ENCODE measurements around the gene PCDHA7. TPM values are rescaled to one million over a fixed set of nuclear protein-coding genes. Genes with fewer than 3 reads are reported as not detected.
A peak's percentile ranks its signal among the peaks of the same experiment; 100 is the strongest.
"Not testable (repeated sequence)": the region's sequence is repeated elsewhere in the genome, so short reads cannot be mapped to it uniquely, and the experiment has no call there.

The PCDHA7 gene
- total RNA-seq, 4 donors from 2014 or later = 1.2 to 2.9 (median 1.7) TPM

DNA sequence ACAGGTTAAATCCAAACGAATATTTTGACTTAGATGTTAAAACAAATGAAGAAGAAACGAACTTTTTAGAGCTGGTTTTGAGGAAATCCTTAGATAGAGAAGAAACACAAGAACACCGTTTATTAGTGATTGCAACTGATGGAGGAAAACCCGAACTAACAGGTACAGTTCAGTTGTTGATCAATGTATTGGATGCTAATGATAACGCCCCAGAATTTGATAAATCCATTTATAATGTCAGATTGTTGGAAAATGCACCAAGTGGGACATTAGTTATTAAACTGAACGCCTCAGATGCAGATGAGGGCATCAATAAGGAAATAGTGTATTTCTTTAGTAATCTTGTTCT lies 11.8 kb upstream of the PCDHA7 start:
- H3K4me1 ChIP-seq = no peaks in the 10 kb centered on the region
- no peak overlapping the region for H3K4me3 ChIP-seq
- TF ChIP-seq EP300 (IDR thresholded peaks at IDR 0.05) = no peak
- TF ChIP-seq POLR2A (IDR thresholded peaks at IDR 0.05) = no peak
- TF ChIP-seq, protein P1, sequence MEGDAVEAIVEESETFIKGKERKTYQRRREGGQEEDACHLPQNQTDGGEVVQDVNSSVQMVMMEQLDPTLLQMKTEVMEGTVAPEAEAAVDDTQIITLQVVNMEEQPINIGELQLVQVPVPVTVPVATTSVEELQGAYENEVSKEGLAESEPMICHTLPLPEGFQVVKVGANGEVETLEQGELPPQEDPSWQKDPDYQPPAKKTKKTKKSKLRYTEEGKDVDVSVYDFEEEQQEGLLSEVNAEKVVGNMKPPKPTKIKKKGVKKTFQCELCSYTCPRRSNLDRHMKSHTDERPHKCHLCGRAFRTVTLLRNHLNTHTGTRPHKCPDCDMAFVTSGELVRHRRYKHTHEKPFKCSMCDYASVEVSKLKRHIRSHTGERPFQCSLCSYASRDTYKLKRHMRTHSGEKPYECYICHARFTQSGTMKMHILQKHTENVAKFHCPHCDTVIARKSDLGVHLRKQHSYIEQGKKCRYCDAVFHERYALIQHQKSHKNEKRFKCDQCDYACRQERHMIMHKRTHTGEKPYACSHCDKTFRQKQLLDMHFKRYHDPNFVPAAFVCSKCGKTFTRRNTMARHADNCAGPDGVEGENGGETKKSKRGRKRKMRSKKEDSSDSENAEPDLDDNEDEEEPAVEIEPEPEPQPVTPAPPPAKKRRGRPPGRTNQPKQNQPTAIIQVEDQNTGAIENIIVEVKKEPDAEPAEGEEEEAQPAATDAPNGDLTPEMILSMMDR (IDR thresholded peaks at IDR 0.05) = no peak
- WGBS, 2 donors = 26 to 28% methylated on average over 6 of the region's 6 CpGs
- peaks cover 0 to 42% (median 4%) of the 10 kb centered on the region in 4 donors for H3K9me3 ChIP-seq
- H3K36me3 ChIP-seq = no peaks in the 10 kb centered on the region
- no peaks in the 10 kb centered on the region for H3K27me3 ChIP-seq
- no peak for DNase-seq (ENCODE audit: low spot score in 2 of 2)
- no peak overlapping the region for H3K27ac ChIP-seq

DNA sequence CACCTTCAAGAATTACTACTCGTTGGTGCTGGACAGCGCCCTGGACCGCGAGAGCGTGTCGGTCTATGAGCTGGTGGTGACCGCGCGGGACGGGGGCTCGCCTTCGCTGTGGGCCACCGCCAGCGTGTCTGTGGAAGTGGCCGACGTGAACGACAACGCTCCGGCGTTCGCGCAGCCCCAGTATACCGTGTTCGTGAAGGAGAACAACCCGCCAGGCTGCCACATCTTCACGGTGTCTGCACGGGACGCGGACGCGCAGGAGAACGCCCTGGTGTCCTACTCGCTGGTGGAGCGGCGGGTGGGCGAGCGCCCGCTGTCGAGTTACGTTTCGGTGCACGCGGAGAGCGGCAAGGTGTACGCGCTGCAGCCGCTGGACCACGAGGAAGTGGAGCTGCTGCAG lies 11.1 kb upstream of the PCDHA7 start:
- H3K27me3 ChIP-seq; H3K4me1 ChIP-seq; DNase-seq (ENCODE audit: low spot score in 2 of 2); H3K4me3 ChIP-seq; H3K36me3 ChIP-seq; H3K27ac ChIP-seq: not testable (repeated sequence)
- peaks cover 0 to 47% (median 5%) of the 10 kb centered on the region in 4 donors for H3K9me3 ChIP-seq
- WGBS, 2 donors = 58 to 70% methylated on average over 22 to 43 of the region's 48 CpGs

DNA sequence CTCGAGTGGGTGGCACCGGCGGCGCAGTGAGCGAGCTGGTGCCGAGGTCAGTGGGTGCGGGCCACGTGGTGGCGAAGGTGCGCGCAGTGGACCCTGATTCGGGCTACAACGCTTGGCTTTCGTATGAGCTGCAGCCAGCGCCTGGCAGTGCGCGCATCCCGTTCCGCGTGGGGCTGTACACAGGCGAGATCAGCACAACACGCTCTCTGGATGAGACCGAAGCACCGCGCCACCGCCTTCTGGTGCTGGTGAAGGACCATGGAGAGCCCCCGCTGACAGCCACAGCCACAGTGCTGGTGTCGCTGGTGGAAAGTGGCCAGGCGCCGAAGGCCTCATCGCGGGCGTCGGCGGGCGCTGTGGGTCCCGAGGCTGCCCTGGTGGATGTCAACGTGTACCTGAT lies 10.6 kb upstream of the PCDHA7 start:
- Histone ChIP-seq H3K27ac (no peak overlapping the region), H3K27me3 (no peaks in the 10 kb centered on the region), H3K4me3 (no peak overlapping the region), H3K4me1 (no peaks in the 10 kb centered on the region), H3K9me3 (peaks cover 0 to 52% (median 6%) of the 10 kb centered on the region in 4 donors), H3K36me3 (no peaks in the 10 kb centered on the region)
- TF ChIP-seq EP300 (IDR thresholded peaks at IDR 0.05) = no peak
- TF ChIP-seq, protein P1 (IDR thresholded peaks at IDR 0.05) = no peak
- no peak for TF ChIP-seq POLR2A (IDR thresholded peaks at IDR 0.05)
- DNase-seq (ENCODE audit: low spot score in 2 of 2) = no peak
- WGBS, 2 donors = 61 to 64% methylated on average over 12 to 33 of the region's 38 CpGs

DNA sequence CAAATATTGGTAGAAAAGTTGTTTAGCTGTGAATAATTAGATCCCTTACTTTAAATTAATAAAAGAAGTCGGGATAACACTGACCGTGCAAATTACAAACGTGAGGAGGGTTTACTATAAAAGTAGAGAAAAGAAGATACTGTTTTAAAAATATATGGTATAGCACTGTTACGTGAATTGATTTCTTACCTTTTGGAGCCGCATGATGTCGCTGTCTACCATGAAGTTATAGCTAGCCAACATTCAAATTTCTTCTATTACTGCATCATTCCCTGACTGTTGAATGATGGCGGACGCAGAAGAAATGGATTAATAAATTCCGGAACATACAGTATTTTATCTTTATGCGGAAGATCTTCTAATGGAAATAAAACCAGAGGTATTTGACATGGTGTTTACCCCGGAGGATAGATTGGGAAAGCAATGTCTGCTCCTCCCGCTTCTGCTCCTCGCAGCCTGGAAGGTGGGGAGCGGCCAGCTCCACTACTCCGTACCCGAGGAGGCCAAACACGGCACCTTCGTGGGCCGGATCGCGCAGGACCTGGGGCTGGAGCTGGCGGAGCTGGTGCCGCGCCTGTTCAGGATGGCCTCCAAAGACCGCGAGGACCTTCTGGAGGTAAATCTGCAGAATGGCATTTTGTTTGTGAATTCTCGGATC lies 6.2 kb upstream of the PCDHA7 start, which contains the start of gene PCDHA6:
PCDHA6 (plus strand) TSS at position 257 of the 658 bp plus-strand sequence; CDS start at position 389, 132 bp downstream.
- H3K27ac ChIP-seq = no peak within 1 kb of the TSS
- no peaks in the 10 kb centered on the region for H3K27me3 ChIP-seq
- no peak for TF ChIP-seq POLR2A (IDR thresholded peaks at IDR 0.05)
- TF ChIP-seq, protein P1 (IDR thresholded peaks at IDR 0.05) = peak in 1 of 5 experiments; percentile 15
- TF ChIP-seq EP300 (IDR thresholded peaks at IDR 0.05) = no peak
- no peak for DNase-seq (ENCODE audit: low spot score in 2 of 2)
- H3K4me1 ChIP-seq = no peaks in the 10 kb centered on the region
- peak within 1 kb of the TSS in 1 of 4 donors; percentile 34 for H3K4me3 ChIP-seq
- peaks cover 0 to 62% (median 4%) of the 10 kb centered on the region in 4 donors for H3K9me3 ChIP-seq
- WGBS, 2 donors = 21% methylated on average over 27 of the region's 27 CpGs
- H3K36me3 ChIP-seq = peaks cover 0 to 10% (median 0%) of the 10 kb centered on the region in 3 donors

DNA sequence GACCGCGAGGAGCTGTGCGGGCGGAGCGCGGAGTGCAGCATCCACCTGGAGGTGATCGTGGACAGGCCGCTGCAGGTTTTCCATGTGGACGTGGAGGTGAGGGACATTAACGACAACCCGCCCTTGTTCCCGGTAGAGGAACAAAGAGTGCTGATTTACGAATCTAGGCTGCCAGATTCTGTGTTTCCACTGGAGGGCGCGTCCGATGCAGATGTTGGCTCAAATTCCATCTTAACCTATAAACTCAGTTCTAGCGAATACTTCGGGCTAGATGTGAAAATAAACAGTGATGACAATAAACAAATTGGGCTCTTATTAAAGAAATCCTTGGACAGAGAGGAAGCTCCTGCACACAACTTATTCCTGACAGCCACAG lies 5.7 kb upstream of the PCDHA7 start:
- H3K9me3 ChIP-seq = peaks cover 0 to 57% (median 4%) of the 10 kb centered on the region in 4 donors
- H3K27me3 ChIP-seq = no peaks in the 10 kb centered on the region
- peak overlapping the region in 1 of 4 donors; percentile 34 for H3K4me3 ChIP-seq
- WGBS, 2 donors = 28 to 31% methylated on average over 17 to 18 of the region's 18 CpGs
- TF ChIP-seq EP300 (IDR thresholded peaks at IDR 0.05) (no peak), POLR2A (IDR thresholded peaks at IDR 0.05) (no peak)
- TF ChIP-seq, protein P1 (IDR thresholded peaks at IDR 0.05) = no peak
- H3K4me1 ChIP-seq = no peaks in the 10 kb centered on the region
- no peak for DNase-seq (ENCODE audit: low spot score in 2 of 2)
- H3K27ac ChIP-seq = no peak overlapping the region
- peaks cover 0 to 10% (median 0%) of the 10 kb centered on the region in 3 donors for H3K36me3 ChIP-seq

DNA sequence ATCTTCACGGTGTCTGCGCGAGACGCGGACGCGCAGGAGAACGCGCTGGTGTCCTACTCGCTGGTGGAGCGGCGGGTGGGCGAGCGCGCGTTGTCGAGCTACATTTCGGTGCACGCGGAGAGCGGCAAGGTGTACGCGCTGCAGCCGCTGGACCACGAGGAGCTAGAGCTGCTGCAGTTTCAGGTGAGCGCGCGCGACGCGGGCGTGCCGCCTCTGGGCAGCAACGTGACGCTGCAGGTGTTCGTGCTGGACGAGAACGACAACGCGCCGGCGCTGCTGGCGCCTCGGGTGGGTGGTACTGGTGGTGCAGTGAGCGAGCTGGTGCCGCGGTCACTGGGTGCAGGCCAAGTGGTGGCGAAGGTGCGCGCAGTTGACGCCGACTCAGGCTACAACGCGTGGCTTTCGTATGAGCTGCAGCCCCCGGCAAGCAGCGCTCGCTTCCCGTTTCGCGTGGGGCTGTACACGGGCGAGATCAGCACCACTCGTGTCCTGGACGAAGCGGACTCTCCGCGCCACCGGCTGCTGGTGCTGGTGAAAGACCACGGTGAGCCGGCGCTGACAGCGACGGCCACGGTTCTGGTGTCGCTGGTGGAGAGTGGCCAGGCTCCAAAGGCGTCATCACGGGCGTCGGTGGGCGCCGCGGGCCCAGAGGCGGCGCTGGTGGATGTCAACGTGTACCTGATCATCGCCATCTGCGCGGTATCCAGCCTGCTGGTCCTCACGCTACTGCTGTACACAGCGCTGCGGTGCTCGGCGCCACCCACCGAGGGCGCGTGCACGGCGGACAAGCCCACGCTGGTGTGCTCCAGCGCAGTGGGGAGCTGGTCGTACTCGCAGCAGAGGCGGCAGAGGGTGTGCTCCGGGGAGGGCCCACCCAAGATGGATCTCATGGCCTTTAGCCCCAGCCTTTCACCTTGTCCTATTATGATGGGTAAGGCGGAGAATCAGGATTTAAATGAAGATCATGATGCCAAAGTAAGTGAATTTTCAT lies 4.3 kb upstream of the PCDHA7 start:
- not testable (repeated sequence) for H3K27ac ChIP-seq; DNase-seq (ENCODE audit: low spot score in 2 of 2); H3K27me3 ChIP-seq; H3K36me3 ChIP-seq; H3K4me3 ChIP-seq; H3K4me1 ChIP-seq
- H3K9me3 ChIP-seq = peaks cover 0 to 55% (median 6%) of the 10 kb centered on the region in 4 donors
- WGBS, 2 donors = 38 to 50% methylated on average over 37 to 91 of the region's 106 CpGs

DNA sequence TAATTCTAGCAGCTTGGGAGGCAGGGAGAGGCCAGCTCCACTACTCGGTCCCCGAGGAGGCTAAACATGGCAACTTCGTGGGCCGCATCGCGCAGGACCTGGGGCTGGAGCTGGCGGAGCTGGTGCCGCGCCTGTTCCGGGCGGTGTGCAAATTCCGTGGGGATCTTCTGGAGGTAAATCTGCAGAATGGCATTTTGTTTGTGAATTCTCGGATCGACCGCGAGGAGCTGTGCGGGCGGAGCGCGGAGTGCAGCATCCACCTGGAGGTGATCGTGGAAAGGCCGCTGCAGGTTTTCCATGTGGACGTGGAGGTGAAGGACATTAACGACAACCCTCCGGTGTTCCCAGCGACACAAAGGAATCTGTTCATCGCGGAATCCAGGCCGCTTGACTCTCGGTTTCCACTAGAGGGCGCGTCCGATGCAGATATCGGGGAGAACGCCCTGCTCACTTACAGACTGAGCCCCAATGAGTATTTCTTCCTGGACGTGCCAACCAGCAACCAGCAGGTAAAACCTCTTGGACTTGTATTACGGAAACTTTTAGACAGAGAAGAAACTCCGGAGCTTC lies 455 bp downstream of the PCDHA7 start:
- H3K4me1 ChIP-seq; H3K27me3 ChIP-seq; DNase-seq (ENCODE audit: low spot score in 2 of 2); H3K27ac ChIP-seq: not testable (repeated sequence)
- H3K4me3 ChIP-seq = peak overlapping the region in 1 of 4 donors; percentile 41
- WGBS, 2 donors = 8 to 21% methylated on average over 7 to 25 of the region's 38 CpGs
- H3K9me3 ChIP-seq = peaks cover 0 to 45% (median 4%) of the 10 kb centered on the region in 4 donors
- H3K36me3 ChIP-seq = peaks cover 0 to 13% (median 0%) of the 10 kb centered on the region in 3 donors
